HAP-1 (cell line): ENCODE results near the gene PCBP2.

Experiments used
- DNase-seq, 2 experiments: peaks; one replicate each; pipeline ENCODE4 v3.0.0-alpha.2; 2016 to 2020; ENCODE audit warnings: low spot score in 2 of 2
- H3K27me3 ChIP-seq: fragments of 250-450 bp; sonication (Bioruptor Pico); 2 replicates; pipeline ENCODE4 v1.5.1; 2020; ENCODE audit warnings: low read depth, mild to moderate bottlenecking, moderate library complexity
- H3K36me3 ChIP-seq: fragments of 250-450 bp; sonication (Bioruptor Pico); replicated peaks from 2 replicates; pipeline ENCODE4 v1.5.1; 2020; ENCODE audit warnings: mild to moderate bottlenecking
- H3K4me1 ChIP-seq: fragments of 250-450 bp; sonication (Bioruptor Pico); 2 replicates; pipeline ENCODE4 v1.5.1; 2020; ENCODE audit warnings: mild to moderate bottlenecking
- H3K4me3 ChIP-seq: fragments of 250-450 bp; sonication (Bioruptor Pico); 2 replicates; pipeline ENCODE4 v1.5.1; 2020; ENCODE audit warnings: mild to moderate bottlenecking, moderate library complexity
- H3K9me3 ChIP-seq: fragments of 250-450 bp; sonication (Bioruptor Pico); 2 replicates; pipeline ENCODE4 v1.5.1; 2020; ENCODE audit warnings: mild to moderate bottlenecking, moderate library complexity
- in situ Hi-C: fragments of 300-500 bp; cut with MboI; formaldehyde crosslinking; loops from 3 replicates; pipeline ENCODE4 v1.14.3; 2020; ENCODE audit warnings: low sequenced_read_pairs, inconsistent platforms, mixed read lengths

PCBP2 gene

DNA sequence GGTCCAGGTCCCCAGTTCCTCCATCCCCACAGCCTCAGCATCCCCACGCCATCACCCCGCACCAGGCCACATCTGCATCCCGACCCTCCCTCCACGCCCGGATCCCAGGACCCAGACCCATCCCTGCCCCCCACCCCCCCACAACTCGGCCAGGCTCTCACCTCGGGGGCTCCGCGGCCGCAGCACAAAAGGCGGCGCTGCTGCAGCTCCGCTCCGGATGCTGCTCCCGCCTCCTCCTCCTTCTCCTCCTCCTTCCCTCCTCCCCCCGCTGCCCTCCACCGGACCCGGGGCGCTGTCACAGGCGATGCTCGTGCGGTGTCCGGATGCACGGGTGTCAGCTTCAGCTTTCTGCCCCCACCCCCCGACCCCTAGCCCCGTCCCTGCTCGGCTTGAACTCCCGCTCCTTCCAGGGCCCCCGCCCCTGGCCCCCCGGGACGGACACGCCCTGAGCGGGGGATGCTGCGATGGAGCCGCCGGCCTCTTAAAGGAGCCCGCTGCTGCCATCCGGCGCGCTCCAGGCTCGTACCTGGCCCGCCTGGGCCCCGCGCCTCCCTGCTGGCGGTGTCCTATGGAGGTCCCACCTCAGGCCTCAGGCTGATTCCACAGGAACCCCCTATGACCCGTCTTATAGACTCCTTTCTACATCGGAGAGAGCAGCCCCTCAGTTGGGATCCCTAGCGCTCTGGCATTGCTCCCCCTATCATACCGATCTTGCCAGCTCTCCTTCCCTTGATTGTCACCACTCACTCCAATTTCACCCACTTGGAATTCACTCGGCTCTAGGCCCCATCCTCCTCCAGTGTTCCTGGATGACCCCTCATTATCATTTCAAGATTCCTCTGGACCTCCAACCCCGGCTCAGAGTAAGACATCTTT lies 47.6 kb downstream of the PCBP2 start, which contains the start of gene MAP3K12:
Gene MAP3K12, minus strand, starts transcription at position 193 of the 876 bp plus-strand sequence. CDS start 12,067 bp downstream, outside the sequence.
- Histone ChIP-seq H3K36me3 (peaks cover 5% of the 10 kb centered on the region; the same call in 1 of the 2 replicates), H3K4me3 (peak within 1 kb of the TSS; percentile 66), H3K4me1 (peaks cover 18% of the 10 kb centered on the region), H3K27me3 (no peaks in the 10 kb centered on the region), H3K9me3 (no peaks in the 10 kb centered on the region)
- in situ Hi-C loops, result loop anchor here (10.0 kb wide), 1 partner anchor 175 kb away; the partner anchor contains the start of gene AAAS
- peak; percentile 48 to 77 for DNase-seq

DNA sequence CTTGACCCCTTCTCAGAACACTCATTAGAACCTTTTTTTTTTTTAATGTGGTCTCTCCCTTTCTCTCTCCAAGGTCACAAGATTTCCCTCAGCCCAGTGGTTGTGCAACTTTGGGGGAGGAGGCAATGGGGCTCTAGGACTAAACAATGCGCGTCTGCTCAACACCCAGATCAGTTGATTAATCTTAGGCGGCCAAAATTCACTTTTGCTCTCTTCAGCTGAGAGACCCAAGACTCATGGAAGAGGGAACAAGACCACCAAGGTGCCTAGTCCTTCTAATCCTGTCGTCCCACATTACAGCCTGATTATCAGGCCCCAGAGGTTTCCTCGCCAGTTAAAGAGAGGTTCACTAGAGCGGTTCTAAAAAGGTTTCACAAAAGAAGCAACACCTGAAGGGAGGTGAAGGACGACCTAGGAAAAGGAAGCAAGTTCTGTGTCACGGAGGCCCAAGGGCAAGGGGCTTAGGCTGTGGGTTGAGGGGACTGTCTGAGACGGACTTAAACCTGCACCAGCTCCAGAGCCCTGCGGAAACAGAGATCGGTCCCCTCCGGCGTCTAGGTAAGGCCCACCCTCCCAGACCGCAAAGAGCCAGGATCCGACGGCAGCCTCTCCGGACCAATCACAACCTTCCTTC lies 48.4 kb downstream of the PCBP2 start:
- Histone ChIP-seq H3K4me1 (peaks cover 18% of the 10 kb centered on the region), H3K36me3 (peaks cover 5% of the 10 kb centered on the region; the same call in 1 of the 2 replicates), H3K27me3 (no peaks in the 10 kb centered on the region), H3K4me3 (peak overlapping the region; percentile 66), H3K9me3 (no peaks in the 10 kb centered on the region)
- no peak for DNase-seq
- in situ Hi-C loops, result loop anchor here (10.0 kb wide), 1 partner anchor 175 kb away; the partner anchor contains the start of gene AAAS

DNA sequence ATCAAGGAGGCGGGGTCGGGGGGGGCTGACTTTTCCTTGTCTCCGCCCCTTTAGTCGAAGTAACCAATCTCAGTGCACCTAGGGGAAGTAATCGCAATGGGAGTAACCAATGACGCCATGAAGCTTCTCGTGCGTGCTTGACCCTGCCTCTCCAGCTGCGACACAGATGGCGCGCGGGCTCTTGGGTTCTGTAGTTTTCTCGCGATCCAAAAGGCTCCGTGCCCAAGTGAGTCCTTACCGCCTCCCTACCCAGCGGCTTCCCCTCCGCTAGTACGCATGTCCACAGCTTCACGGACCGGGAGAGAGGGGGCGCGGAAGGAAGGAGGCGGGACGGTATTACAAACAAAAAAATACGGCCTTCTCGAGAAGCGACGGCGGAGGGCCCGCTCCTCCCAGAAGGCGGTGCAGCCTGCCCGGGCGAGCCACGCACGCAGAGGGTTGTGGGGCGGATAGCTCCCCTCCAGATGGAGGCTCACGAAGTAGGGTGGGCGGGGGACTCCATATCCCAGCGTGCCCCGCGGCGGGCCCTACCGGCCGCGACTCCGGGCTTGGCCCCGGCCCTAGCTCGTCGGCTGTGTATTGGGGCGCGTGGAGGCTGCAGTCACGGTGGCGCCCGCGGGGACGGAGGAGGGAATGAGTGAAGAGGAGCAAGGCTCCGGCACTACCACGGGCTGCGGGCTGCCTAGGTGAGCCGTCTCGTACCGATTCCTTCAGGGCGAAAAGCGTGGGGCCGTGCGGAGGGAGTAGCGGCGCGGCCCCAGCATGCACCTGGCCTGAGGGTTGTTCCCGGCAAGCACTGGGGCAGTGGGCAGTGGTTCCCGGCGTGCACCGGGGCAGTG lies 49.1 kb downstream of the PCBP2 start, which contains the start of gene TARBP2:
Gene TARBP2, plus strand, starts transcription at position 508 of the 839 bp plus-strand sequence. Its CDS starts 126 bp downstream, at position 634.
- H3K4me1 ChIP-seq, result peaks cover 18% of the 10 kb centered on the region
- H3K36me3 ChIP-seq, result peaks cover 6% of the 10 kb centered on the region
- no peaks in the 10 kb centered on the region for H3K9me3 ChIP-seq
- peak; percentile 98 for DNase-seq
- peak within 1 kb of the TSS; percentile 66 for H3K4me3 ChIP-seq
- in situ Hi-C loops, result loop anchor here (10.0 kb wide), 1 partner anchor 176 kb away; the partner anchor contains the start of gene AAAS
- H3K27me3 ChIP-seq, result no peaks in the 10 kb centered on the region

DNA sequence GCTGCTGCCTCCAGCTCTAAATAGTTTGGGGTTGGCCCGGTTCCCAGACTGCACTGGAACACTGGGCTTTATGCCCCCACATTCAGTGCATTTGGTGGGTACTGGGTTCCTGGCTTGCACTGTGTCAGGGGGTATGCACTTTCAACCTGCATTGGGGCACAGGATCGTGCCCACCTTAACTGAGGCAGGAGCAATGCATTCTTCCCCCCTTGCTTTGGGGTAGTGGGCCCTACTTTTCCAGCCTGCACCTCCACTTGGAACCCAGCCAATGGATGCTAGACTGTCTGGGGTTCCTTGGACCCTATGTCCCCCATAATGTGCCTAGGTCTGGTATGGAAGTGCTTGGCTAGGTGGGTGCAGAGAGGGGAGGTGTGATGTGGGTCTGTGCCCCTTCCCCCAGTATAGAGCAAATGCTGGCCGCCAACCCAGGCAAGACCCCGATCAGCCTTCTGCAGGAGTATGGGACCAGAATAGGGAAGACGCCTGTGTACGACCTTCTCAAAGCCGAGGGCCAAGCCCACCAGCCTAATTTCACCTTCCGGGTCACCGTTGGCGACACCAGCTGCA lies 49.8 kb downstream of the PCBP2 start:
- Histone ChIP-seq H3K4me3 (peak overlapping the region; percentile 66), H3K4me1 (peaks cover 16% of the 10 kb centered on the region), H3K36me3 (peaks cover 13% of the 10 kb centered on the region), H3K27me3 (no peaks in the 10 kb centered on the region), H3K9me3 (no peaks in the 10 kb centered on the region)
- no peak for DNase-seq
- in situ Hi-C loops, result loop anchor here (10.0 kb wide), 1 partner anchor 177 kb away; the partner anchor contains the start of gene AAAS

DNA sequence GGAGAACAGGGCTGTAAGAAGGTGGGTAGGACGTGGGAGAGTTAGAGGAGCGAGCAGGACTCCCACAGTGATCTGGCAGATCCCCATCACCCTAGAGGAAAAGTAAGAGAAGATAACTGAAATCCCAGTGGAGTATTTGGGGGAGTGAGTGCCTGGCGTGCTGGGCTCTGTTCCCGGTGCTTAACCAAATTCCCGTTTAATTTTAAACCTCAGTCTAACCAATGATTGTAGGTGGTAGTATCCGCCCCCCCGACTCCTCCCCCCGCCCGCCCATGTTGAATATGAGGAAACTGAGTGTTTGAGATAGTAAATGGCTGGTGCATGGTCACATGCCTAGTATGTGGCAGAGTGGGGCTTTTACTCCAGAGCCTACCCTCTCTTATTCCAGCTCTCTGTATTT lies 50.4 kb downstream of the PCBP2 start:
- in situ Hi-C loops, result loop anchor here (10.0 kb wide), 1 partner anchor 178 kb away; the partner anchor contains the start of gene AAAS
- Histone ChIP-seq H3K4me3 (peak overlapping the region; percentile 66), H3K27me3 (no peaks in the 10 kb centered on the region)

DNA sequence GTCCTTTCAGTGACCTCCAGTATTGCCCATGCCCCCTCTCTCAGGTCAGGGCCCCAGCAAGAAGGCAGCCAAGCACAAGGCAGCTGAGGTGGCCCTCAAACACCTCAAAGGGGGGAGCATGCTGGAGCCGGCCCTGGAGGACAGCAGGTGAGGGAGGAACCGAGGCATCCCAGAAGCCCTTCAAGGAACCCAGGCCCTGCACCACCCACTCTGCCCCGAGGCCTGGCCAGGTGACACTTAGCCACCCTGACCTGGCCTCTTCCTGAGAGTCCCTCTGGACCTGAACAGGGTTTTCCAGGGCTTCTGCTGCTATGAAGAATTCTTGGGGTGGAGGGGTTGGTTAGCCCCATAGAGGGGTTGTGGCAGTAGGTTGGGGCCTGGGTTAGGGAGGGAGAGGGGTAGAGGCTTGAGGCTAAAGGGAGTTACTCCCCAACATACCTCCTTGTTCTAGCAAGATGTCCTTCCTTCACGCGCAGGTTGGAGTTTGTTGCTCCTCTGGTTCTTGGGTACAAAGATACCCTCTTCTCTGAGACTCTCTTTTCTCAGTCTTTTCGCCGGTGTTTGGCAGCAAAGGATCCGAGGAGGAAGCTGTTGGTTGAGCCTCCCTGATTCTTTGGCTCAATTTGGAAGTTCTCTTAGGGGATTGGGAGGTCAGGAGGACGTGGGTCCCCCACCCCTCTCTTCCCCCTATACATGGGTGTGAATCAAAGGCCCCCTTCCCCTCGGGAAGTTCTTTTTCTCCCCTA lies 51.3 kb downstream of the PCBP2 start:
- Histone ChIP-seq H3K36me3 (peaks cover 16% of the 10 kb centered on the region), H3K9me3 (no peaks in the 10 kb centered on the region), H3K27me3 (no peaks in the 10 kb centered on the region), H3K4me3 (no peak overlapping the region), H3K4me1 (peaks cover 16% of the 10 kb centered on the region)
- in situ Hi-C loops, result loop anchor here (10.0 kb wide), 1 partner anchor 178 kb away; the partner anchor contains the start of gene AAAS
- no peak for DNase-seq

More for the DNA sequence above, 50.4 kb downstream of the PCBP2 start:
- H3K9me3 ChIP-seq, result no peaks in the 10 kb centered on the region
- DNase-seq, result no peak
- peaks cover 16% of the 10 kb centered on the region for H3K36me3 ChIP-seq
- peaks cover 16% of the 10 kb centered on the region for H3K4me1 ChIP-seq

DNA sequence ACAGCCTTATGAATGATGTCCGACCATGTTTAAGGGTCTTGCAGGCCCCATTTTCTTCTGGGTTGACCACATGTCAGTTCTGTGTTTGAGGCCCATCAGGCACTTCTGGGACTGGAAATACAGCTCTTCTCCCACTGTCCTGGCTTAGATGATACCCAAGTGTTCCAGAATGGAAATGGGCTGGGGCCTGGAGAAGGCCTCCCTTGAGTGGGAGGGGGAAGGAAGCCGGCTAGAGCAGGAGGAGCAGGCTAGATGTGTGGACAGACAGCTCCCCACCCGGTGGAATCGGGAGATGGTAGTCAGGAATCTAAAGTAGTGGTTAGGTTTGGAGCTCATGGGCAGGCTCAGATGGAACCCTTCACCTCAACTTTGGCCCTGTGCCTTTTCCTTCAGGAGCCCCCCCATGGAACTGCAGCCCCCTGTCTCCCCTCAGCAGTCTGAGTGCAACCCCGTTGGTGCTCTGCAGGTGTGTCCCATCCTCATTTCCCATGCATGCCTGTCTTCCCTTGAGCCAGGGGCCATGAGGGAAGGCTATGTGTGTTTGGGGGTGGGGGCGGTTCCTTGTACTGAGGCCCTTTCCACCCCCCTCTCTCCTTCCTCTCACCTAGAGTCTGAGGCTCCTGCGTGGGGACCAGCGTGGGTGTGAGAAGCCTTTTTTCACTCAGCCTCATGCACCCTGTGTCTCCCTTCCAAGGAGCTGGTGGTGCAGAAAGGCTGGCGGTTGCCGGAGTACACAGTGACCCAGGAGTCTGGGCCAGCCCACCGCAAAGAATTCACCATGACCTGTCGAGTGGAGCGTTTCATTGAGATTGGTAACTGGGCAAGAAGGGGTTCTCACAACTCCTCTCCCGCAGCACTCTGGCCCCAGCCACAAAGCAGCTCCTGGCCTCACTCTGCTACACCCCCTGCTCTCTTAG lies 52.4 kb downstream of the PCBP2 start:
- in situ Hi-C loops, result loop anchor here (10.0 kb wide), 1 partner anchor 179 kb away; the partner anchor contains the start of gene AAAS
- Histone ChIP-seq H3K27me3 (no peaks in the 10 kb centered on the region), H3K36me3 (peaks cover 16% of the 10 kb centered on the region), H3K9me3 (no peaks in the 10 kb centered on the region), H3K4me1 (peaks cover 16% of the 10 kb centered on the region), H3K4me3 (no peak overlapping the region)
- no peak for DNase-seq

DNA sequence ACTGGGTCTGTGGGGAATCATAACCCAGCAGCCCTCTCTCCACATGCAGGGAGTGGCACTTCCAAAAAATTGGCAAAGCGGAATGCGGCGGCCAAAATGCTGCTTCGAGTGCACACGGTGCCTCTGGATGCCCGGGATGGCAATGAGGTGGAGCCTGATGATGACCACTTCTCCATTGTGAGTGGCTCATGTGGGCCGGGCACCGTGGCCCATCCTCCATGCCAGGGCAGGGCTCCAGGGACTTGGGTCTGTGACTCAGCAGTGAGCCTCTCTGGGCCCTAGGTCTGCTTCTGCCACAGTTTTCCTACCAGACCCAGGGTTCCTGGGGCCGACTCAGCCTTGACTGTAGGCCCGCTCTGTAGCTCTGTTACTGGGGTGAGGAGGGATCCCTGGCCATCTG lies 53.2 kb downstream of the PCBP2 start:
- H3K4me1 ChIP-seq, result peaks cover 11% of the 10 kb centered on the region
- H3K36me3 ChIP-seq, result peaks cover 16% of the 10 kb centered on the region
- no peaks in the 10 kb centered on the region for H3K27me3 ChIP-seq
- DNase-seq, result no peak
- in situ Hi-C loops, result loop anchor here (10.0 kb wide), 1 partner anchor 180 kb away; the partner anchor contains the start of gene AAAS
- H3K4me3 ChIP-seq, result no peak overlapping the region
- H3K9me3 ChIP-seq, result no peaks in the 10 kb centered on the region

DNA sequence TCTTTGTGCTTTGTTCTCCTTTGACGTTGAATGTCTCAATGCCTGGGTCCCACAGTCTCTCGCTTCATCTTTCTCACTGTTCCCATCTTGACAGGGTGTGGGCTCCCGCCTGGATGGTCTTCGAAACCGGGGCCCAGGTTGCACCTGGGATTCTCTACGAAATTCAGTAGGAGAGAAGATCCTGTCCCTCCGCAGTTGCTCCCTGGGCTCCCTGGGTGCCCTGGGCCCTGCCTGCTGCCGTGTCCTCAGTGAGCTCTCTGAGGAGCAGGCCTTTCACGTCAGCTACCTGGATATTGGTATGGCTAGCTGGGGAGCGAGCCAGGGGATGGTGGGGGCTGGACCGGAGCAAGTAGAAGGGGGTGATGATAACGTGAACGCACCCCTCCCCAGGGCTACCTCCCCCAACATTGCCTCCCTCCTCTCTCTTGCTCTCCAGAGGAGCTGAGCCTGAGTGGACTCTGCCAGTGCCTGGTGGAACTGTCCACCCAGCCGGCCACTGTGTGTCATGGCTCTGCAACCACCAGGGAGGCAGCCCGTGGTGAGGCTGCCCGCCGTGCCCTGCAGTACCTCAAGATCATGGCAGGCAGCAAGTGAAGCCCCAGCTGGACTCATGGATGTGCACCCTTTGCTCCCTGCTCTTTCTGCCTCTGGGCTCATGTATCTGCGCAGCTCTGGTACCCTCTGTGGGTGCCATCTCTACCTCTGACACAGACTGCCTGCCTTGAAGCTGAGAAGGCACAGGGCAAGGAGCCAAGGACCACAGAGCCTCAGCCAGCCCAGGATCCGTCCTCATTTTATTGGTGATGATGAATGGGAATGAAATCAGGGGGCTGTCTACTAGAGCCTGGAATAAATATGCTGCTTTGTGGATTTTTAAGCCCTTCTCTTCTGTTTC lies 53.9 kb downstream of the PCBP2 start:
- DNase-seq, result no peak
- H3K9me3 ChIP-seq, result no peaks in the 10 kb centered on the region
- H3K27me3 ChIP-seq, result no peaks in the 10 kb centered on the region
- in situ Hi-C loops, result loop anchor here (10.0 kb wide), 1 partner anchor 181 kb away; the partner anchor contains the start of gene AAAS
- peaks cover 16% of the 10 kb centered on the region for H3K36me3 ChIP-seq
- H3K4me3 ChIP-seq, result no peak overlapping the region
- peaks cover 8% of the 10 kb centered on the region; the same call in 1 of the 2 replicates for H3K4me1 ChIP-seq

DNA sequence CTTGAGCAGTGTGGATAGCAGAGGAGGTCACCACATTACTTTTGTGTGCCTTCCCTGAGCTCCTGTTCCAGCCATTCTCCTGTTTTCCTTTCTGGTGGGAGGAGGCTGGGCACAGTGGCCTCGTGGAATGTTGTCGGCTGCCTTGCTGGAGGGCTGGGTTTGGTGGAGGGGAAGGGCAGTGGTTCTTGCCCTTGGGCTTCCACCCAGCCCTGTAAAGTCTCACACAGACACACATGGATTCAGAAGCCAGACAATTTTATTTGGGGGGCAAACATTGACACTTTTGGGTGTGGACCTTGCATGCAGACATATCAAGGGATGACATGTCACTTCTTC lies 54.5 kb downstream of the PCBP2 start:
- in situ Hi-C loops, result loop anchor here (10.0 kb wide), 1 partner anchor 182 kb away; the partner anchor contains the start of gene AAAS
- Histone ChIP-seq H3K4me3 (no peak overlapping the region), H3K9me3 (no peaks in the 10 kb centered on the region), H3K27me3 (no peaks in the 10 kb centered on the region), H3K36me3 (peaks cover 16% of the 10 kb centered on the region), H3K4me1 (peaks cover 8% of the 10 kb centered on the region; the same call in 1 of the 2 replicates)
- no peak for DNase-seq
